ENCODE results near the gene CHAT.

The CHAT gene

GRCh38 chr10:49600046-49600445, 13.8 kb upstream of the CHAT start:
- Histone ChIP-seq H3K9me3 (replicated peaks; ENCODE audit: insufficient read depth, low read length) (no peaks in the 10 kb centered on the region), H3K9ac (ENCODE audit: low read length) (no peak overlapping the region), H3K4me2 (ENCODE audit: low read depth, low read length) (no peak overlapping the region), H2AFZ (ENCODE audit: low read length) (no peak overlapping the region), H3K36me3 (replicated peaks; ENCODE audit: insufficient read depth, low read length) (no peaks in the 10 kb centered on the region), H4K20me1 (ENCODE audit: insufficient read depth, low read length) (no peaks in the 10 kb centered on the region), H3F3A (ENCODE audit: insufficient read depth, low read length) (no peaks in the 10 kb centered on the region), H3K9me2 (replicated peaks; ENCODE audit: insufficient read depth, low read length) (no peaks in the 10 kb centered on the region), H3K27me3 (replicated peaks; ENCODE audit: insufficient read depth, low read length) (no peaks in the 10 kb centered on the region; the same call in 1 of the 2 replicates), H3K27ac (ENCODE audit: low read length) (no peak overlapping the region), H3K79me2 (ENCODE audit: low read length) (no peaks in the 10 kb centered on the region), H3K4me1 (ENCODE audit: low read length) (no peaks in the 10 kb centered on the region), H3K4me3 (ENCODE audit: low read length) (no peak overlapping the region)
- no peak for DNase-seq
- TF ChIP-seq EZH2 (optimal IDR thresholded peaks at IDR 0.05; ENCODE audit: low read depth, low read length) (no peak), CTCF (IDR thresholded peaks at IDR 0.05; ENCODE audit: low read length) (no peak), EZH2phosphoT487 (IDR thresholded peaks at IDR 0.05; ENCODE audit: low read length) (no peak)

- DNase-seq, result no peak
- no peak for TF ChIP-seq EZH2phosphoT487 (IDR thresholded peaks at IDR 0.05; ENCODE audit: low read length)
- TF ChIP-seq CTCF (IDR thresholded peaks at IDR 0.05; ENCODE audit: low read length), result no peak
- no peak for TF ChIP-seq EZH2 (optimal IDR thresholded peaks at IDR 0.05; ENCODE audit: low read depth, low read length)
- H3K4me2 ChIP-seq (ENCODE audit: low read depth, low read length), result no peak overlapping the region
Observed at GRCh38 chr10:49600781-49601400, 12.9 kb upstream of the CHAT start.

GRCh38 chr10:49601857-49602256, 12.0 kb upstream of the CHAT start:
- no peak for DNase-seq
- no peaks in the 10 kb centered on the region; the same call in 1 of the 2 replicates for H3K27me3 ChIP-seq (replicated peaks; ENCODE audit: insufficient read depth, low read length)
- no peak overlapping the region for H3K27ac ChIP-seq (ENCODE audit: low read length)

More at GRCh38 chr10:49600781-49601400, 12.9 kb upstream of the CHAT start:
- no peak overlapping the region for H2AFZ ChIP-seq (ENCODE audit: low read length)
- no peaks in the 10 kb centered on the region for H3K4me1 ChIP-seq (ENCODE audit: low read length)
- no peaks in the 10 kb centered on the region; the same call in 1 of the 2 replicates for H3K27me3 ChIP-seq (replicated peaks; ENCODE audit: insufficient read depth, low read length)
- H3K9me3 ChIP-seq (replicated peaks; ENCODE audit: insufficient read depth, low read length), result no peaks in the 10 kb centered on the region
- H3K27ac ChIP-seq (ENCODE audit: low read length), result no peak overlapping the region
- H3K4me3 ChIP-seq (ENCODE audit: low read length), result no peak overlapping the region
- no peaks in the 10 kb centered on the region for H3F3A ChIP-seq (ENCODE audit: insufficient read depth, low read length)
- H3K9me2 ChIP-seq (replicated peaks; ENCODE audit: insufficient read depth, low read length), result no peaks in the 10 kb centered on the region
- H3K36me3 ChIP-seq (replicated peaks; ENCODE audit: insufficient read depth, low read length), result no peaks in the 10 kb centered on the region
- H3K9ac ChIP-seq (ENCODE audit: low read length), result no peak overlapping the region
- H4K20me1 ChIP-seq (ENCODE audit: insufficient read depth, low read length), result no peaks in the 10 kb centered on the region
- H3K79me2 ChIP-seq (ENCODE audit: low read length), result no peaks in the 10 kb centered on the region

More at GRCh38 chr10:49601857-49602256, 12.0 kb upstream of the CHAT start:
- Histone ChIP-seq H3K4me3 (ENCODE audit: low read length) (no peak overlapping the region), H3F3A (ENCODE audit: insufficient read depth, low read length) (no peaks in the 10 kb centered on the region), H3K9me3 (replicated peaks; ENCODE audit: insufficient read depth, low read length) (no peaks in the 10 kb centered on the region), H3K36me3 (replicated peaks; ENCODE audit: insufficient read depth, low read length) (no peaks in the 10 kb centered on the region), H3K9ac (ENCODE audit: low read length) (no peak overlapping the region), H3K4me2 (ENCODE audit: low read depth, low read length) (no peak overlapping the region), H4K20me1 (ENCODE audit: insufficient read depth, low read length) (no peaks in the 10 kb centered on the region), H3K79me2 (ENCODE audit: low read length) (no peaks in the 10 kb centered on the region), H3K4me1 (ENCODE audit: low read length) (no peaks in the 10 kb centered on the region), H3K9me2 (replicated peaks; ENCODE audit: insufficient read depth, low read length) (no peaks in the 10 kb centered on the region), H2AFZ (ENCODE audit: low read length) (no peak overlapping the region)
- no peak for TF ChIP-seq EZH2 (optimal IDR thresholded peaks at IDR 0.05; ENCODE audit: low read depth, low read length)
- TF ChIP-seq CTCF (IDR thresholded peaks at IDR 0.05; ENCODE audit: low read length), result no peak
- TF ChIP-seq EZH2phosphoT487 (IDR thresholded peaks at IDR 0.05; ENCODE audit: low read length), result no peak
